SK-N-SH (cell line): Measurements from ENCODE around the gene PGF. TPM values are rescaled to one million over a fixed set of nuclear protein-coding genes. Genes with fewer than 3 reads are reported as not detected.

Source experiments
- CTCF ChIA-PET: fragments of 300-600, 350-600 bp; formaldehyde crosslinking; extraction: SDS; loops from one replicate; lab custom pipeline; 2021; lab: Yijun Ruan, JAX
- POLR2A ChIA-PET: fragments of 350-600 bp; sonication (Branson Sonifier 250); formaldehyde crosslinking; extraction: SDS; loops from one replicate; lab custom pipeline; 2020; ENCODE audit warnings: antibody characterized with exemption, inconsistent platforms; lab: Yijun Ruan, JAX
- DNase-seq: peaks from one replicate; pipeline ENCODE4 v3.0.0; 2012
- H2AFZ ChIP-seq: fragments of 200-600 bp; sonication (generic); 2 replicates; pipeline ENCODE4 v1.8.1; 2016; ENCODE audit warnings: antibody characterized with exemption, mild to moderate bottlenecking, low read depth
- H3F3A ChIP-seq: fragments of 200-600 bp; sonication (generic); replicated peaks from 2 replicates; pipeline ENCODE3; 2016; ENCODE audit warnings: antibody characterized with exemption, mild to moderate bottlenecking; ENCODE audit not compliant: insufficient read depth
- H3K27ac ChIP-seq, 2 experiments: fragments of 200-500 bp in 1 of 2; fragments of 200-600 bp in 1 of 2; sonication (Bioruptor generic) in 1 of 2; sonication (generic), shearing (Covaris generic) in 1 of 2; 2 replicates each; pipeline versions ENCODE4 v1.5.1 to v1.6.1; 2014 to 2016; ENCODE audit warnings: low read depth in 2 of 2, inconsistent platforms in 1 of 2, low read length in 1 of 2, mild to moderate bottlenecking in 1 of 2, mixed read lengths in 1 of 2
- H3K27me3 ChIP-seq: fragments of 200-600 bp; sonication (generic), shearing (Covaris generic); 2 replicates; pipeline ENCODE4 v1.6.1; 2016; ENCODE audit warnings: mixed run types; ENCODE audit not compliant: insufficient read depth
- H3K36me3 ChIP-seq, 2 experiments: fragments of 200-500 bp in 1 of 2; fragments of 200-600 bp in 1 of 2; sonication (Bioruptor generic) in 1 of 2; sonication (generic) in 1 of 2; replicated peaks in 1 of 2; 2 replicates each; pipeline versions ENCODE3 to v1.5.1; 2014 to 2016; ENCODE audit warnings: low read length in 1 of 2, mild to moderate bottlenecking in 1 of 2; ENCODE audit not compliant: insufficient read depth in 2 of 2, control insufficient read depth in 1 of 2
- H3K4me1 ChIP-seq, 2 experiments: fragments of 200-500 bp in 1 of 2; fragments of 200-600 bp in 1 of 2; sonication (Bioruptor generic) in 1 of 2; sonication (generic), shearing (Covaris generic) in 1 of 2; 2 replicates each; pipeline versions ENCODE4 v1.5.1 to v1.6.1; 2014 to 2016; ENCODE audit warnings: low read depth in 1 of 2, low read length in 1 of 2, mixed run types in 1 of 2; ENCODE audit not compliant: insufficient read depth in 2 of 2, control insufficient read depth in 1 of 2
- H3K4me2 ChIP-seq: fragments of 200-600 bp; sonication (generic), shearing (Covaris generic); 2 replicates; pipeline ENCODE4 v1.6.1; 2017; ENCODE audit warnings: mixed run types
- H3K4me3 ChIP-seq, 2 experiments: fragments of 200-500 bp in 1 of 2; fragments of 200-600 bp in 1 of 2; sonication (Bioruptor generic) in 1 of 2; sonication (generic), shearing (Covaris generic) in 1 of 2; 2 replicates each; pipeline versions ENCODE4 v1.5.1 to v1.8.1; 2014 to 2016; ENCODE audit warnings: low read depth in 2 of 2, inconsistent platforms in 1 of 2, low read length in 1 of 2, mild to moderate bottlenecking in 1 of 2, mixed read lengths in 1 of 2, moderate library complexity in 1 of 2
- H3K79me2 ChIP-seq: fragments of 200-600 bp; sonication (generic); 2 replicates; pipeline ENCODE4 v1.8.1; 2017; ENCODE audit warnings: mild to moderate bottlenecking; ENCODE audit not compliant: insufficient read depth
- H3K9ac ChIP-seq: fragments of 200-600 bp; sonication (generic); 2 replicates; pipeline ENCODE4 v1.6.1; 2017; ENCODE audit warnings: mixed run types
- H3K9me2 ChIP-seq: fragments of 200-600 bp; sonication (generic); 2 replicates; pipeline ENCODE4 v1.6.1; 2017; ENCODE audit warnings: mixed run types
- H3K9me3 ChIP-seq: fragments of 200-600 bp; sonication (generic); 2 replicates; pipeline ENCODE4 v1.6.1; 2017; ENCODE audit warnings: mixed run types, mild to moderate bottlenecking, moderate library complexity
- H4K20me1 ChIP-seq: fragments of 200-600 bp; sonication (generic); 2 replicates; pipeline ENCODE4 v1.6.1; 2017; ENCODE audit warnings: mild to moderate bottlenecking, mixed run types; ENCODE audit not compliant: insufficient read depth
- ELF1 ChIP-seq: IDR thresholded peaks from 2 replicates; pipeline ENCODE4 v1.4.0; 2012
- EZH2phosphoT487 ChIP-seq: fragments of 200-600 bp; sonication (generic); IDR thresholded peaks from 2 replicates; pipeline ENCODE4 v1.6.1; 2017; ENCODE audit warnings: low read depth, mixed run types, mild to moderate bottlenecking, antibody characterized with exemption, moderate library complexity, borderline replicate concordance
- FOXM1 ChIP-seq: IDR thresholded peaks from 2 replicates; pipeline ENCODE4 v1.4.0; 2012; ENCODE audit warnings: low read depth, mild to moderate bottlenecking
- GATA2 ChIP-seq: sonication (generic); formaldehyde crosslinking; IDR thresholded peaks from 2 replicates; pipeline ENCODE4 v1.5.0; 2020; ENCODE audit warnings: mild to moderate bottlenecking, missing genetic modification reagents
- MXI1 ChIP-seq: IDR thresholded peaks from 2 replicates; pipeline ENCODE4 v1.6.1; 2012; ENCODE audit warnings: mild to moderate bottlenecking, low read depth, low read length, improper control_type of control experiment
- POLR2AphosphoS5 ChIP-seq: IDR thresholded peaks from 2 replicates; pipeline ENCODE4 v1.6.1; 2012; ENCODE audit warnings: low read depth, low read length
- RAD21 ChIP-seq: IDR thresholded peaks from 2 replicates; pipeline ENCODE4 v1.6.1; 2012; ENCODE audit warnings: mild to moderate bottlenecking, low read length
- RFX5 ChIP-seq: IDR thresholded peaks from 2 replicates; pipeline ENCODE4 v1.6.1; 2012; ENCODE audit warnings: mild to moderate bottlenecking, improper control_type of control experiment, low read length
- SIN3A ChIP-seq: IDR thresholded peaks from 2 replicates; pipeline ENCODE4 v1.6.1; 2012; ENCODE audit warnings: low read depth, mild to moderate bottlenecking, low read length, moderate library complexity, borderline replicate concordance
- SMC3 ChIP-seq: IDR thresholded peaks from 2 replicates; pipeline ENCODE4 v1.6.1; 2012; ENCODE audit warnings: low read depth, low read length, improper control_type of control experiment
- TAF1 ChIP-seq: IDR thresholded peaks from 2 replicates; pipeline ENCODE4 v1.6.1; 2012; ENCODE audit warnings: low read depth, mild to moderate bottlenecking, low read length, moderate library complexity, borderline replicate concordance
- TCF12 ChIP-seq: IDR thresholded peaks from 2 replicates; pipeline ENCODE4 v1.4.0; 2012
- WGBS: methylation state at CpG from one replicate; pipeline ENCODE4 v1.1.6; 2017; ENCODE audit warnings: low lambda C conversion rate; 5-methylcytosine and 5-hydroxymethylcytosine counted together
- polyA plus RNA-seq, 3 experiments: library from polyadenylated mRNA; depleted of rRNA; stranded (reverse); fragments of >200 nt; gene quantifications; 2 replicates each; pipeline ENCODE4 v1.2.3, GENCODE V29; 2012
- TF ChIP-seq, protein P1 (sequence below): IDR thresholded peaks from 2 replicates; pipeline ENCODE4 v1.4.0; 2012; ENCODE audit warnings: low read depth, borderline replicate concordance
- TF ChIP-seq, protein P2 (sequence below): fragments of 150-350 bp; IDR thresholded peaks from 2 replicates; pipeline ENCODE4 v1.6.1; 2017; ENCODE audit warnings: antibody characterized with exemption, low read length, low read depth, borderline replicate concordance
- TF ChIP-seq, protein P3 (sequence below): IDR thresholded peaks from 2 replicates; pipeline ENCODE4 v1.6.1; 2012; ENCODE audit warnings: mild to moderate bottlenecking, low read depth, low read length, moderate library complexity
- TF ChIP-seq, protein P4 (sequence below): IDR thresholded peaks from 2 replicates; pipeline ENCODE4; 2012
- TF ChIP-seq, protein P5 (sequence below): fragments of 200-600 bp; sonication (generic); IDR thresholded peaks from 2 replicates; pipeline ENCODE4 v1.6.1; 2017; ENCODE audit warnings: antibody characterized with exemption, mild to moderate bottlenecking, moderate library complexity

PGF gene
- polyA plus RNA-seq, 1 of the 3 experiments (the other 2 are of a cell fraction) = 4.4 TPM

DNA sequence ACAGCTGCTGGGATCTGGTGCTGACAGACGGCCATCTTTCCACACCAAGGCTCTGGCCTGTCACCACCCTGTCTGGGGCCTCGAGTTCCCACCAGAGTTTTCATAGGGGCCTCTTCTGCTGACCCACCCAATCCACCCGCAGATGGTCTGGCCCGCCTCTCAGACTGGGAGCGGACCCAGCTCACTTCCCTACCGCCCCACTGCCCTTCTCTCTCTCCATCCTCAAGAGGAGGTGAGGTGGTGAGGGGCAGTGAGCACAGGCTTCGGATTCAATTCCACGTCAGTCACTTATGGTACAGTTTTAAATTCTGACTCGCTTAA lies 20.1 kb downstream of the PGF start:
- H3K9me3 ChIP-seq = no peaks in the 10 kb centered on the region
- H3K9me2 ChIP-seq = no peaks in the 10 kb centered on the region
- no peaks in the 10 kb centered on the region for H3K27me3 ChIP-seq
- TF ChIP-seq GATA2 (CRISPR knock-in tag) (no peak), RAD21 (no peak), TCF12 (no peak), EZH2phosphoT487 (no peak), POLR2AphosphoS5 (no peak), ELF1 (no peak), RFX5 (no peak), SMC3 (no peak), MXI1 (no peak), FOXM1 (no peak), SIN3A (no peak)
- TF ChIP-seq, protein P1, sequence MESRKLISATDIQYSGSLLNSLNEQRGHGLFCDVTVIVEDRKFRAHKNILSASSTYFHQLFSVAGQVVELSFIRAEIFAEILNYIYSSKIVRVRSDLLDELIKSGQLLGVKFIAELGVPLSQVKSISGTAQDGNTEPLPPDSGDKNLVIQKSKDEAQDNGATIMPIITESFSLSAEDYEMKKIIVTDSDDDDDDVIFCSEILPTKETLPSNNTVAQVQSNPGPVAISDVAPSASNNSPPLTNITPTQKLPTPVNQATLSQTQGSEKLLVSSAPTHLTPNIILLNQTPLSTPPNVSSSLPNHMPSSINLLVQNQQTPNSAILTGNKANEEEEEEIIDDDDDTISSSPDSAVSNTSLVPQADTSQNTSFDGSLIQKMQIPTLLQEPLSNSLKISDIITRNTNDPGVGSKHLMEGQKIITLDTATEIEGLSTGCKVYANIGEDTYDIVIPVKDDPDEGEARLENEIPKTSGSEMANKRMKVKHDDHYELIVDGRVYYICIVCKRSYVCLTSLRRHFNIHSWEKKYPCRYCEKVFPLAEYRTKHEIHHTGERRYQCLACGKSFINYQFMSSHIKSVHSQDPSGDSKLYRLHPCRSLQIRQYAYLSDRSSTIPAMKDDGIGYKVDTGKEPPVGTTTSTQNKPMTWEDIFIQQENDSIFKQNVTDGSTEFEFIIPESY = no peak
- TF ChIP-seq, protein P2, sequence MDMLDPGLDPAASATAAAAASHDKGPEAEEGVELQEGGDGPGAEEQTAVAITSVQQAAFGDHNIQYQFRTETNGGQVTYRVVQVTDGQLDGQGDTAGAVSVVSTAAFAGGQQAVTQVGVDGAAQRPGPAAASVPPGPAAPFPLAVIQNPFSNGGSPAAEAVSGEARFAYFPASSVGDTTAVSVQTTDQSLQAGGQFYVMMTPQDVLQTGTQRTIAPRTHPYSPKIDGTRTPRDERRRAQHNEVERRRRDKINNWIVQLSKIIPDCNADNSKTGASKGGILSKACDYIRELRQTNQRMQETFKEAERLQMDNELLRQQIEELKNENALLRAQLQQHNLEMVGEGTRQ = no peak
- H4K20me1 ChIP-seq = no peaks in the 10 kb centered on the region
- WGBS = 75% methylated on average over 8 of the region's 9 CpGs
- no peak overlapping the region for H3K27ac ChIP-seq
- H3K36me3 ChIP-seq = no peaks in the 10 kb centered on the region
- POLR2A ChIA-PET = no interaction called here
- no peak overlapping the region for H2AFZ ChIP-seq
- H3F3A ChIP-seq = peaks cover 6% of the 10 kb centered on the region
- no peak for DNase-seq
- no peak overlapping the region for H3K4me2 ChIP-seq
- CTCF ChIA-PET = interaction anchor here (0.7 to 4.4 kb wide), 4 partner anchors 11 to 153 kb away, joined by 3 to 34 read pairs (median 3); partner anchors contain the start of gene RPS6KL1
- no peaks in the 10 kb centered on the region for H3K79me2 ChIP-seq
- peaks cover 8% of the 10 kb centered on the region in 2 experiments; a peak in 3 of 4 replicates for H3K4me1 ChIP-seq
- H3K4me3 ChIP-seq = no peak overlapping the region
- no peak overlapping the region for H3K9ac ChIP-seq

DNA sequence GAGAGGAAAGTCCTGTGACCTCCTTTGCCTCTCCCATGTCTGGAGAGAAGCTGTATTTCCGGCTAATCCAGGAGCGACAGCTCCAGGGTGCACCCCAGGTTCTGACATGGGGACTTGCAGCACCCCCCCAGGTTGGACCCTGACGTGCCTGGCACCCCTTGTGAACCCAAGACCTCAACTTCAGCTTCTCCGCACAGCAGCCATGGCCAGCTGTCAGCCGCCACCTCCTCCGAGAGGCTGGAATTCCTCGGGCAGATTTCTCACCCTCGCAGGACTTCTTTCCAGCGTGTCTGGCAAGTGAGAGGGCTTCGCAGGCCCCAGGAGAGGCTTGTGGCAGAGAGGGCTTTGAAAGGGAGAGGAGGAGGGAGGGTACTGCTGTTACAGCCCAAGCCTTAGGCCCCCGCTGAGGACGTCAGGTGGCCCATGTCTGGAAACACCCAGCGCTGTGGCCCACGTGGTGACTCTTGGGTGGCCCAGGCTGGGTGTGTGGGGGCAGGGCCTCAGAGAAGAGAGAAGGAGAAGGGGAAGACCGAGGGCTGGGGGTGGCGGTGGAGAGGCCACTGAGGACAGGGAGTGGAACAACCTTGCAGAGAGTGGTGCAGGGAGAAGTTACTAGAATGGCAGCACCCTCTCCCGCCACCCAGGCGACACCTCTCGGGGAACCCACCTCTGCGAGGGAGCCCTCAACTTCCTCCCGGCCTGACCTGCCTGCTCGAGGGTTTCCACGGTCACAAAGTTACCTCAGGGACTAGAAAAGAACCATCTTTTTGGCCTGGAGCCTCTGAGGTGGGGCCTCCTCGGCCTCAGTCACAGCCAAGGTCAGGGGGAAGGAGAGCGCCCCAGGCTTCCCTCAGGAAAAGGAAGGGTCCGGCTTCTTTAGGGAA lies 20.7 kb downstream of the PGF start:
- Histone ChIP-seq H4K20me1 (no peaks in the 10 kb centered on the region), H3K9me2 (no peaks in the 10 kb centered on the region), H3K27me3 (no peaks in the 10 kb centered on the region), H3K4me3 (no peak overlapping the region), H3K4me2 (no peak overlapping the region), H3K9me3 (no peaks in the 10 kb centered on the region), H3K9ac (no peak overlapping the region), H3K79me2 (no peaks in the 10 kb centered on the region), H3K36me3 (no peaks in the 10 kb centered on the region), H2AFZ (no peak overlapping the region), H3K27ac (no peak overlapping the region), H3F3A (peaks cover 4% of the 10 kb centered on the region), H3K4me1 (peaks cover 2 to 3% of the 10 kb centered on the region in 2 experiments; a peak in 3 of 4 replicates)
- ChIA-PET POLR2A (no interaction called here), CTCF (interaction anchor here (0.7 to 4.4 kb wide), 7 partner anchors 11 to 154 kb away, joined by 3 to 34 read pairs (median 3); partner anchors contain the start of gene RPS6KL1)
- DNase-seq = no peak
- WGBS = 71% methylated on average over 16 of the region's 26 CpGs
- TF ChIP-seq, protein P3, sequence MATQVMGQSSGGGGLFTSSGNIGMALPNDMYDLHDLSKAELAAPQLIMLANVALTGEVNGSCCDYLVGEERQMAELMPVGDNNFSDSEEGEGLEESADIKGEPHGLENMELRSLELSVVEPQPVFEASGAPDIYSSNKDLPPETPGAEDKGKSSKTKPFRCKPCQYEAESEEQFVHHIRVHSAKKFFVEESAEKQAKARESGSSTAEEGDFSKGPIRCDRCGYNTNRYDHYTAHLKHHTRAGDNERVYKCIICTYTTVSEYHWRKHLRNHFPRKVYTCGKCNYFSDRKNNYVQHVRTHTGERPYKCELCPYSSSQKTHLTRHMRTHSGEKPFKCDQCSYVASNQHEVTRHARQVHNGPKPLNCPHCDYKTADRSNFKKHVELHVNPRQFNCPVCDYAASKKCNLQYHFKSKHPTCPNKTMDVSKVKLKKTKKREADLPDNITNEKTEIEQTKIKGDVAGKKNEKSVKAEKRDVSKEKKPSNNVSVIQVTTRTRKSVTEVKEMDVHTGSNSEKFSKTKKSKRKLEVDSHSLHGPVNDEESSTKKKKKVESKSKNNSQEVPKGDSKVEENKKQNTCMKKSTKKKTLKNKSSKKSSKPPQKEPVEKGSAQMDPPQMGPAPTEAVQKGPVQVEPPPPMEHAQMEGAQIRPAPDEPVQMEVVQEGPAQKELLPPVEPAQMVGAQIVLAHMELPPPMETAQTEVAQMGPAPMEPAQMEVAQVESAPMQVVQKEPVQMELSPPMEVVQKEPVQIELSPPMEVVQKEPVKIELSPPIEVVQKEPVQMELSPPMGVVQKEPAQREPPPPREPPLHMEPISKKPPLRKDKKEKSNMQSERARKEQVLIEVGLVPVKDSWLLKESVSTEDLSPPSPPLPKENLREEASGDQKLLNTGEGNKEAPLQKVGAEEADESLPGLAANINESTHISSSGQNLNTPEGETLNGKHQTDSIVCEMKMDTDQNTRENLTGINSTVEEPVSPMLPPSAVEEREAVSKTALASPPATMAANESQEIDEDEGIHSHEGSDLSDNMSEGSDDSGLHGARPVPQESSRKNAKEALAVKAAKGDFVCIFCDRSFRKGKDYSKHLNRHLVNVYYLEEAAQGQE = no peak
- TF ChIP-seq POLR2AphosphoS5 (no peak), RAD21 (no peak), TAF1 (no peak)
- TF ChIP-seq, protein P4, sequence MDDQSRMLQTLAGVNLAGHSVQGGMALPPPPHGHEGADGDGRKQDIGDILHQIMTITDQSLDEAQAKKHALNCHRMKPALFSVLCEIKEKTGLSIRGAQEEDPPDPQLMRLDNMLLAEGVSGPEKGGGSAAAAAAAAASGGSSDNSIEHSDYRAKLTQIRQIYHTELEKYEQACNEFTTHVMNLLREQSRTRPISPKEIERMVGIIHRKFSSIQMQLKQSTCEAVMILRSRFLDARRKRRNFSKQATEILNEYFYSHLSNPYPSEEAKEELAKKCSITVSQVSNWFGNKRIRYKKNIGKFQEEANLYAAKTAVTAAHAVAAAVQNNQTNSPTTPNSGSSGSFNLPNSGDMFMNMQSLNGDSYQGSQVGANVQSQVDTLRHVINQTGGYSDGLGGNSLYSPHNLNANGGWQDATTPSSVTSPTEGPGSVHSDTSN = no peak
- TF ChIP-seq, protein P5, sequence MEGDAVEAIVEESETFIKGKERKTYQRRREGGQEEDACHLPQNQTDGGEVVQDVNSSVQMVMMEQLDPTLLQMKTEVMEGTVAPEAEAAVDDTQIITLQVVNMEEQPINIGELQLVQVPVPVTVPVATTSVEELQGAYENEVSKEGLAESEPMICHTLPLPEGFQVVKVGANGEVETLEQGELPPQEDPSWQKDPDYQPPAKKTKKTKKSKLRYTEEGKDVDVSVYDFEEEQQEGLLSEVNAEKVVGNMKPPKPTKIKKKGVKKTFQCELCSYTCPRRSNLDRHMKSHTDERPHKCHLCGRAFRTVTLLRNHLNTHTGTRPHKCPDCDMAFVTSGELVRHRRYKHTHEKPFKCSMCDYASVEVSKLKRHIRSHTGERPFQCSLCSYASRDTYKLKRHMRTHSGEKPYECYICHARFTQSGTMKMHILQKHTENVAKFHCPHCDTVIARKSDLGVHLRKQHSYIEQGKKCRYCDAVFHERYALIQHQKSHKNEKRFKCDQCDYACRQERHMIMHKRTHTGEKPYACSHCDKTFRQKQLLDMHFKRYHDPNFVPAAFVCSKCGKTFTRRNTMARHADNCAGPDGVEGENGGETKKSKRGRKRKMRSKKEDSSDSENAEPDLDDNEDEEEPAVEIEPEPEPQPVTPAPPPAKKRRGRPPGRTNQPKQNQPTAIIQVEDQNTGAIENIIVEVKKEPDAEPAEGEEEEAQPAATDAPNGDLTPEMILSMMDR = no peak
